Panc1 (cell line): ENCODE results near the gene PCDH1.

Experiments used
- POLR2AphosphoS5 ChIP-seq: IDR thresholded peaks from 2 replicates; pipeline ENCODE4 v1.6.1; 2012; ENCODE audit warnings: mild to moderate bottlenecking, low read depth, low read length, moderate library complexity
- SIN3A ChIP-seq: IDR thresholded peaks from 2 replicates; pipeline ENCODE4 v1.6.1; 2012; ENCODE audit warnings: low read depth, mild to moderate bottlenecking, low read length, moderate library complexity, borderline replicate concordance; ENCODE audit not compliant: insufficient read depth
- TF ChIP-seq, protein P1 (sequence below): fragments of 450-650 bp; IDR thresholded peaks from 2 replicates; pipeline ENCODE4 v1.5.1; 2017; ENCODE audit warnings: mild to moderate bottlenecking

DNA sequence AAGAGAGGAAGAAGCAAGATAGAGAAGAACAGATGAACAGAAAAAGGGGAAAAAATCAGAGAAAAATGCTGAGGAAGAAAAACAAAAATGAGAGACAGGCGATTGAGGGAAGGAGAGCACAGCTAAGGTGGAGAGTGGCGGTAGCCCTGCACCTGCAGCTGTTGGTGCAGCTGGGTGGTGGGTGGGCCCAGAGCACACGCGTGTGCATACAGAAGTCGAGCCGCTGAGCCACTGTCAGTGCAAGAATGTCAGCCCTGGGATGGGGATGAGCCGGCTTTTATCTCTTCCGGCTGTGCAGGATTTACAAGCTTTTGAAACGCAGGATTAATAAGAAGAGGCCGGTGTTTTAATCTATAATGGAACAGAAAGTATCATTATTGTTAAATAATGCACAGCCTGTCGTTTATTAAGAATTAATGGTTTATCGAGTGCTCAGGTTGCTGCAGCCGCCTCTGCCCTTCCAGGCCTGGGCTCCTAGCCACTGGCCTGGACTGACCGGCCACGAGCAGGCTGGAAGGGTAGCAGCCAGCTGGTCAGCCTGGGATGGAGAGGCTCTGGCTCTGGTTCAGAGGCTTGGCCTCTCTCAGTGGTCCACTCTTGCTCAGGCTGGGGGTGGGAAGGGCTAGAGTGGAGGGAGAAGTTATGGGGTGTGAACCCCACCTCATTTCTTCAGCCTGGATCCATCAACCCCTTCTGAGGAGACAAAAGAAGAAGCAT, 68.7 kb downstream of the PCDH1 start:
- TF ChIP-seq, protein P1, sequence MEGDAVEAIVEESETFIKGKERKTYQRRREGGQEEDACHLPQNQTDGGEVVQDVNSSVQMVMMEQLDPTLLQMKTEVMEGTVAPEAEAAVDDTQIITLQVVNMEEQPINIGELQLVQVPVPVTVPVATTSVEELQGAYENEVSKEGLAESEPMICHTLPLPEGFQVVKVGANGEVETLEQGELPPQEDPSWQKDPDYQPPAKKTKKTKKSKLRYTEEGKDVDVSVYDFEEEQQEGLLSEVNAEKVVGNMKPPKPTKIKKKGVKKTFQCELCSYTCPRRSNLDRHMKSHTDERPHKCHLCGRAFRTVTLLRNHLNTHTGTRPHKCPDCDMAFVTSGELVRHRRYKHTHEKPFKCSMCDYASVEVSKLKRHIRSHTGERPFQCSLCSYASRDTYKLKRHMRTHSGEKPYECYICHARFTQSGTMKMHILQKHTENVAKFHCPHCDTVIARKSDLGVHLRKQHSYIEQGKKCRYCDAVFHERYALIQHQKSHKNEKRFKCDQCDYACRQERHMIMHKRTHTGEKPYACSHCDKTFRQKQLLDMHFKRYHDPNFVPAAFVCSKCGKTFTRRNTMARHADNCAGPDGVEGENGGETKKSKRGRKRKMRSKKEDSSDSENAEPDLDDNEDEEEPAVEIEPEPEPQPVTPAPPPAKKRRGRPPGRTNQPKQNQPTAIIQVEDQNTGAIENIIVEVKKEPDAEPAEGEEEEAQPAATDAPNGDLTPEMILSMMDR = no peak
- no peak for TF ChIP-seq POLR2AphosphoS5
- TF ChIP-seq SIN3A = no peak
